Mononuclear cell (primary cell): ENCODE data around the gene RRP7A. TPM values are rescaled to one million over a fixed set of nuclear protein-coding genes. Genes with fewer than 3 reads are reported as not detected.
"Not testable (repeated sequence)": the region's sequence is repeated elsewhere in the genome, so short reads cannot be mapped to it uniquely, and the experiment has no call there.

Experiments
- H3K27me3 ChIP-seq: 2 replicates; pipeline ENCODE4 v1.6.0; 2011; ENCODE audit warnings: low read length, control low read depth; ENCODE audit not compliant: insufficient read depth
- H3K4me1 ChIP-seq: 2 replicates; pipeline ENCODE4 v1.5.1; 2011; ENCODE audit warnings: mild to moderate bottlenecking, low read length, control low read depth; ENCODE audit not compliant: insufficient read depth
- H3K4me3 ChIP-seq: 2 replicates; pipeline ENCODE4 v1.5.1; 2011; ENCODE audit warnings: mild to moderate bottlenecking, low read length, moderate library complexity
- H3K9me3 ChIP-seq: 2 replicates; pipeline ENCODE4 v1.5.1; 2011; ENCODE audit warnings: low read depth, mild to moderate bottlenecking, control low read depth, low read length
- total RNA-seq: library from RNA; depleted of rRNA; stranded (reverse); fragments of >200 nt; gene quantifications from one replicate; pipeline ENCODE4 v1.2.3, GENCODE V29; 2012

Gene RRP7A
- total RNA-seq, 1 donor = 50.3 TPM

- Histone ChIP-seq H3K27me3 (no peaks in the 10 kb centered on the region), H3K4me3 (no peak overlapping the region), H3K9me3 (no peaks in the 10 kb centered on the region), H3K4me1 (no peaks in the 10 kb centered on the region)
Measured at GRCh38 chr22:42492323-42492690, 27.3 kb downstream of the RRP7A start.

GRCh38 chr22:42490243-42490832 lies 29.3 kb downstream of the RRP7A start:
- H3K4me1 ChIP-seq = no peaks in the 10 kb centered on the region
- no peak overlapping the region for H3K4me3 ChIP-seq
- no peaks in the 10 kb centered on the region for H3K27me3 ChIP-seq
- no peaks in the 10 kb centered on the region for H3K9me3 ChIP-seq

GRCh38 chr22:42489000-42489399 lies 30.6 kb downstream of the RRP7A start:
- no peak overlapping the region for H3K4me3 ChIP-seq
- no peaks in the 10 kb centered on the region for H3K9me3 ChIP-seq
- no peaks in the 10 kb centered on the region for H3K27me3 ChIP-seq

GRCh38 chr22:42484506-42484905 lies 35.1 kb downstream of the RRP7A start:
- no peak overlapping the region for H3K4me3 ChIP-seq
- H3K27me3 ChIP-seq = no peaks in the 10 kb centered on the region
- no peaks in the 10 kb centered on the region for H3K9me3 ChIP-seq
- no peaks in the 10 kb centered on the region for H3K4me1 ChIP-seq

More at GRCh38 chr22:42489000-42489399, 30.6 kb downstream of the RRP7A start:
- no peaks in the 10 kb centered on the region for H3K4me1 ChIP-seq

GRCh38 chr22:42483610-42484223 lies 35.9 kb downstream of the RRP7A start:
- not testable (repeated sequence) for H3K9me3 ChIP-seq, H3K27me3 ChIP-seq, H3K4me1 ChIP-seq, H3K4me3 ChIP-seq

- Histone ChIP-seq H3K4me3 (no peak overlapping the region), H3K4me1 (peaks cover 2% of the 10 kb centered on the region), H3K9me3 (no peaks in the 10 kb centered on the region), H3K27me3 (no peaks in the 10 kb centered on the region)
Measured at GRCh38 chr22:42475122-42475521, 44.5 kb downstream of the RRP7A start.

- Histone ChIP-seq H3K27me3 (no peaks in the 10 kb centered on the region), H3K9me3 (no peaks in the 10 kb centered on the region), H3K4me1 (peaks cover 2% of the 10 kb centered on the region), H3K4me3 (no peak overlapping the region)
Measured at GRCh38 chr22:42473484-42474193, 46.0 kb downstream of the RRP7A start.

- Histone ChIP-seq H3K9me3 (no peaks in the 10 kb centered on the region), H3K27me3 (no peaks in the 10 kb centered on the region), H3K4me3 (no peak overlapping the region), H3K4me1 (no peaks in the 10 kb centered on the region)
Measured at GRCh38 chr22:42472671-42473070, 46.9 kb downstream of the RRP7A start.

- Histone ChIP-seq H3K9me3 (no peaks in the 10 kb centered on the region), H3K4me3 (no peak overlapping the region), H3K27me3 (no peaks in the 10 kb centered on the region), H3K4me1 (no peaks in the 10 kb centered on the region)
Measured at GRCh38 chr22:42471441-42471840, 48.2 kb downstream of the RRP7A start.

DNA sequence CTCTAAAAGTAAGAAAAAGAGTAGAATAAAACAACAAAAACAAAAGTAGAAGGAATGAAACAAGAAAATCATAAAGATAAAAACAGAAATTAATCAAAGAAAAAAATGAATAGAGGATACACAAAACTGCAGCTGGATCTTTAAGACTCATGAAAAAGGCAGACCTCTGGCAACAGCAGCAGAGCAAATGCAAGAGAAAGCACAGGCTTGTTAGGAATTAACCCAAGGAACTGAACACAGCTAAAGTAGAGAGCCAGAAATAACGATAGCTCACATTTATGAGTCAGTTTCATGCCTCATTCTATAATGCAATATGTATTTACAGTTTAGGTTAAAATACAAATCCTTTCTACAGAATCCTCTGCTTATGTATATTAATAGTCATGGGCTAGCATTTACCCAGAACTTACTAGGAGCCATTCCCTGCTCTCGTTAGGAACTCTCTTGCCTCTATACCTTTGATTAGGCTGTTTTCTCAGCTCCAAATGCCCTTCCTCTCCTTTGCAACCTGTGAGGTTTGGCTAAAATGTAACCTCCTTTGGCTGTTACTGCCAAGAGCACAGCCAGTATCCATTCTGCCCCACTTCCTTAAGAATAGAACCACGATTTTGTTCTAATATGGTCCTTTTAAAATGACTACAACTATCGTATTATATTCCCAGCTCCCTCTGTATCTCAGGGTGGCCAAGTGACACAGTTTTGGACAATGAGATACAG lies 49.1 kb downstream of the RRP7A start:
- Histone ChIP-seq H3K4me1 (no peaks in the 10 kb centered on the region), H3K27me3 (no peaks in the 10 kb centered on the region), H3K9me3 (no peaks in the 10 kb centered on the region), H3K4me3 (no peak overlapping the region)

- no peak overlapping the region for H3K4me3 ChIP-seq
- no peaks in the 10 kb centered on the region for H3K4me1 ChIP-seq
- H3K27me3 ChIP-seq = no peaks in the 10 kb centered on the region
- no peaks in the 10 kb centered on the region for H3K9me3 ChIP-seq
Measured at GRCh38 chr22:42468841-42469240, 50.8 kb downstream of the RRP7A start.

DNA sequence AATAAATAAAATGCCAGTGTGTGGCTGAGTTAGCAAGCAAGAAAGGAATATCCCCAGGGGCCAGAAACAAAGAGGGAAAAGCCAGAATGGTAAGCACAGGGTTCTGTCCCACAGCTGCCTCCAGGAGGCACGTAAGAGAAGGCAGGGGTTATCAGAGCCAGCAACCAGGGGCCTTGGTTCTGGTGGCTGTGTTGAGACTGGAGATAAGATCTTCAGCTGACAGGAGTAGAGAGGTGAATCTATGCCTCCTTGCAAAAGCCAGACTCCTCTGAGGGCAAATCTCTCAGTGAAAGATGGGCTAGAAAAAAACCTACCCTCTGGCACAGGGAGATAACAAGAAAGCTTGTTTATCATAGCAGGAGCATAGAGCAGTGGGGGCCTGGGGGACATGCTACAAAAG lies 57.6 kb downstream of the RRP7A start:
- Histone ChIP-seq H3K4me3 (no peak overlapping the region), H3K27me3 (no peaks in the 10 kb centered on the region), H3K4me1 (no peaks in the 10 kb centered on the region), H3K9me3 (no peaks in the 10 kb centered on the region)

DNA sequence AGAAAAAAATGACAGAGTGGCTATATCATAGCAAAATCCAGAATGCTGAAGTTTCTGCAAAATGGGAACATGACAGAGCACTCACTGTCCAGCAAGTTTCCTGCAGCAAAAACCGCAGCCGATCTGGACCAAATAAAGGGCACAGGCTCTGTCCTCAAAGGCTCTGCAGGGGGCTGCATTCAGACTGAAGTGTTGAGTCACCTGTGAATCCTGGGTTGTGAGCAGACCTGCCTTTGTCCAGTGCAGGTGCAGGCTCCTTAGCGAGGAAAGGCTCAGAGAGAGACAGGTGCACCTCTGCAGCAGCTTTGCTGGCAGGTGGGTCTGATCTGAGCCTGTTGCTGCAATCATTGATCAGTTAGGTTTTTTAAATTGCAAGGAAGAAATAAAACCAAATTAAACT lies 58.1 kb downstream of the RRP7A start:
- no peaks in the 10 kb centered on the region for H3K9me3 ChIP-seq
- no peak overlapping the region for H3K4me3 ChIP-seq
- no peaks in the 10 kb centered on the region for H3K27me3 ChIP-seq
- no peaks in the 10 kb centered on the region for H3K4me1 ChIP-seq
